Umbilical cord (tissue), 2 donors: ENCODE measurements around the gene SH3RF1. TPM values are rescaled to one million over a fixed set of nuclear protein-coding genes. Genes with fewer than 3 reads are reported as not detected.
"Not testable (repeated sequence)": the region's sequence is repeated elsewhere in the genome, so short reads cannot be mapped to it uniquely, and the experiment has no call there.

ENCODE experiments used
- DNase-seq: peaks from one replicate; pipeline ENCODE4 v3.0.0-alpha.2; 2015; ENCODE audit warnings: low spot score
- total RNA-seq: library from RNA; depleted of rRNA; stranded (reverse); fragments of >200 nt; gene quantifications from one replicate; pipeline ENCODE4 v1.2.3, GENCODE V29; 2014; ENCODE audit warnings: low replicate concordance; ENCODE audit not compliant: insufficient read depth

Gene SH3RF1
- 11.6 TPM for total RNA-seq

- DNase-seq: peak; percentile 96
These were observed at the start of gene SH3RF1 for GRCh38 chr4:169270810-169271691. SH3RF1 (minus strand) TSS chr4:169270956; CDS start chr4:169269212, 1,744 bp downstream.

- DNase-seq: peak; percentile 62
These were observed 45.0 kb upstream of the SH3RF1 start for GRCh38 chr4:169315530-169316343.

GRCh38 chr4:169314906-169315305 is 44.1 kb upstream of the SH3RF1 start:
- peak; percentile 77 for DNase-seq

- no peak for DNase-seq
These were observed 43.0 kb upstream of the SH3RF1 start for GRCh38 chr4:169313732-169314131.

GRCh38 chr4:169312690-169313422 is 42.1 kb upstream of the SH3RF1 start:
- DNase-seq: peak; percentile 35

- peak; percentile 63 for DNase-seq
These were observed 41.0 kb upstream of the SH3RF1 start for GRCh38 chr4:169311643-169312365.

GRCh38 chr4:169309326-169309967 is 38.7 kb upstream of the SH3RF1 start:
- DNase-seq: no peak

- DNase-seq: no peak
These were observed 36.8 kb upstream of the SH3RF1 start for GRCh38 chr4:169307576-169307975.

- DNase-seq: no peak
These were observed 34.9 kb upstream of the SH3RF1 start for GRCh38 chr4:169305651-169306050.

- no peak for DNase-seq
These were observed 34.4 kb upstream of the SH3RF1 start for GRCh38 chr4:169305173-169305572.

- DNase-seq: no peak
These were observed 25.1 kb upstream of the SH3RF1 start for GRCh38 chr4:169295822-169296221.

GRCh38 chr4:169293343-169294176 is 22.8 kb upstream of the SH3RF1 start:
- peak; percentile 32 for DNase-seq

GRCh38 chr4:169287983-169288382 is 17.2 kb upstream of the SH3RF1 start:
- not testable (repeated sequence) for DNase-seq

GRCh38 chr4:169286562-169287301 is 16.0 kb upstream of the SH3RF1 start:
- DNase-seq: no peak

- peak; percentile 28 for DNase-seq
These were observed 12.4 kb upstream of the SH3RF1 start for GRCh38 chr4:169283114-169283509.

GRCh38 chr4:169282429-169283113 is 11.8 kb upstream of the SH3RF1 start:
- DNase-seq: no peak

- peak; percentile 43 for DNase-seq
These were observed 8.4 kb upstream of the SH3RF1 start for GRCh38 chr4:169279108-169279507.

- DNase-seq: no peak
These were observed 7.9 kb upstream of the SH3RF1 start for GRCh38 chr4:169278624-169279023.
